RWPE2 (cell line): Measurements from ENCODE around the gene CMIP.

Experiments
- ATAC-seq: fragments of 200-7000 bp; cut with Tn5 transposase; 3 replicates; pipeline ENCODE4 v1.9.1; 2021; ENCODE audit warnings: low read depth
- DNase-seq: peaks from one replicate; pipeline ENCODE4 v3.0.0-alpha.2; 2020; ENCODE audit warnings: low spot score
- H3K27ac ChIP-seq: fragments of 450-650 bp; 2 replicates; pipeline ENCODE4 v1.5.1; 2017; ENCODE audit warnings: mild to moderate bottlenecking; ENCODE audit not compliant: poor library complexity, severe bottlenecking
- H3K27me3 ChIP-seq: fragments of 250-450 bp; sonication (Bioruptor Pico); 2 replicates; pipeline ENCODE4 v1.5.1; 2021; ENCODE audit warnings: mild to moderate bottlenecking, moderate library complexity; ENCODE audit not compliant: insufficient read depth, poor library complexity, severe bottlenecking
- H3K36me3 ChIP-seq: fragments of 250-450 bp; sonication (Bioruptor Pico); 2 replicates; pipeline ENCODE4 v1.5.1; 2020; ENCODE audit warnings: low read depth, mild to moderate bottlenecking, moderate library complexity
- H3K4me1 ChIP-seq: fragments of 250-450 bp; sonication (Bioruptor Pico); 2 replicates; pipeline ENCODE4 v1.5.1; 2021; ENCODE audit warnings: mild to moderate bottlenecking, moderate library complexity; ENCODE audit not compliant: insufficient read depth, poor library complexity, severe bottlenecking
- H3K4me3 ChIP-seq: fragments of 250-450 bp; sonication (Bioruptor Pico); 2 replicates; pipeline ENCODE4 v1.5.1; 2021; ENCODE audit warnings: mild to moderate bottlenecking, moderate library complexity; ENCODE audit not compliant: severe bottlenecking
- H3K9me3 ChIP-seq: fragments of 250-450 bp; sonication (Bioruptor Pico); 2 replicates; pipeline ENCODE4 v1.5.1; 2021; ENCODE audit warnings: mild to moderate bottlenecking, moderate library complexity; ENCODE audit not compliant: severe bottlenecking
- TF ChIP-seq, protein P1 (sequence below): fragments of 450-650 bp; IDR thresholded peaks from one replicate; pipeline ENCODE4 v1.5.1; 2017; ENCODE audit warnings: mild to moderate bottlenecking, moderate library complexity; ENCODE audit not compliant: poor library complexity, severe bottlenecking

CMIP gene

DNA sequence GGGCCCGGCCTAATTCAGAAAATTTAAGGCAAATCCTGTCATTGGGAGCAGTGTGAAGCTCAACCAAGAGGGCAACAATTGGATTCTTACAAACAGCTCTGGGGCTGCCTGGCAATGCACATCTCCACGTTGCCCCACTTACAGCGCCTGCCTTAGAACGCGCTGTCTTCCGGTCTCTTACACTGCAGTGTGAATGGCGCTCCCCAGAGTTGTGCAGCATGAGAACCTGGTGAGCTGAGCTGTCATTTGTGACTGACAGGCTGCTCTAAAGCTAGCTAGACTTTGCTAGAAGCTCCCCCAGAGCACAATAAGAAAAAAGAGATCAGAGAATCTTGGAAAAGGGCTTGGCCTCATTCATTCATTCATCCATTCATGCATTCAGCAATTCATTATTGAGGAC lies 270.0 kb downstream of the CMIP start:
- H3K27ac ChIP-seq = no peak overlapping the region
- TF ChIP-seq, protein P1, sequence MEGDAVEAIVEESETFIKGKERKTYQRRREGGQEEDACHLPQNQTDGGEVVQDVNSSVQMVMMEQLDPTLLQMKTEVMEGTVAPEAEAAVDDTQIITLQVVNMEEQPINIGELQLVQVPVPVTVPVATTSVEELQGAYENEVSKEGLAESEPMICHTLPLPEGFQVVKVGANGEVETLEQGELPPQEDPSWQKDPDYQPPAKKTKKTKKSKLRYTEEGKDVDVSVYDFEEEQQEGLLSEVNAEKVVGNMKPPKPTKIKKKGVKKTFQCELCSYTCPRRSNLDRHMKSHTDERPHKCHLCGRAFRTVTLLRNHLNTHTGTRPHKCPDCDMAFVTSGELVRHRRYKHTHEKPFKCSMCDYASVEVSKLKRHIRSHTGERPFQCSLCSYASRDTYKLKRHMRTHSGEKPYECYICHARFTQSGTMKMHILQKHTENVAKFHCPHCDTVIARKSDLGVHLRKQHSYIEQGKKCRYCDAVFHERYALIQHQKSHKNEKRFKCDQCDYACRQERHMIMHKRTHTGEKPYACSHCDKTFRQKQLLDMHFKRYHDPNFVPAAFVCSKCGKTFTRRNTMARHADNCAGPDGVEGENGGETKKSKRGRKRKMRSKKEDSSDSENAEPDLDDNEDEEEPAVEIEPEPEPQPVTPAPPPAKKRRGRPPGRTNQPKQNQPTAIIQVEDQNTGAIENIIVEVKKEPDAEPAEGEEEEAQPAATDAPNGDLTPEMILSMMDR = no peak

DNA sequence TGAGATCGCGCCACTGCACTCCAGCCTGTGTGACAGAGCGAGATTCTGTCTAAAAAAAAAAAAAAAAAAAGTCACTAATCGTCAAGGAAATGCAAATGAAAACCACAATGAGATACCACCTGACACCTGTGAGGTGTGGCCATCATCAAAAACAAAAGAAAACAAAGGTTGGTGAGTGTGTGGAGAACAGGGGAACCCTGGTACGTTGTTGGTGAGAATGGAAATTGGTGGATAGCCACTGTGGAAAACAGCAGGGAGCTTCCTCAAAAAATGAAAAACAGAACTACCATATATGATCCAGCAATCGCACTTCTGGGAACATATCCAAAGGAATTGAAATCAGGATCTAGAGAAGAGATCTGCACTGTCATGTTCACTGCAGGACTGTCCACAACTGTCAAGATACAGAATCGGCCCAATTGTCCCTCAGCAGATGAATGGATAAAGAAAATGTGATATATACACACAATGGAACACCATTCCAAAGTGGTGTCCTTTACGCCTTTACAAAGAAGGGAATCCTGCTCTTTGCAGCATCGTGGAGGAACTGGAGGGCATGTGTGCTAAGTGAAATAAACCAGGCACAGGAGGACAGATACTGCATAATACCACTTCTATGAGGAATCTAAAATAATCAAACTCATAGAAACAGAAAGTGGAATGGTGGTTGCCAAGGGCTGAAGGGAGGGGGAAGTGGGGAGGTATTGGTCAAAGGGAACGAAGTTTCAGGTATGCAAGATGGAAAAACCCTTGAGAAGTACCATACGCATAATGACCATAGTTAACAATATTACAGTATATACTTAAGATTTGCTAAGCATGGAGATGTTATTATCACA lies 271.0 kb downstream of the CMIP start:
- H3K4me1 ChIP-seq = peaks cover 21% of the 10 kb centered on the region

More for the DNA sequence above, 270.0 kb downstream of the CMIP start:
- Histone ChIP-seq H3K27me3 (no peaks in the 10 kb centered on the region), H3K9me3 (no peaks in the 10 kb centered on the region), H3K4me3 (no peak overlapping the region), H3K36me3 (no peaks in the 10 kb centered on the region), H3K4me1 (peaks cover 19% of the 10 kb centered on the region)
- DNase-seq (no peak), ATAC-seq (no peak)

DNA sequence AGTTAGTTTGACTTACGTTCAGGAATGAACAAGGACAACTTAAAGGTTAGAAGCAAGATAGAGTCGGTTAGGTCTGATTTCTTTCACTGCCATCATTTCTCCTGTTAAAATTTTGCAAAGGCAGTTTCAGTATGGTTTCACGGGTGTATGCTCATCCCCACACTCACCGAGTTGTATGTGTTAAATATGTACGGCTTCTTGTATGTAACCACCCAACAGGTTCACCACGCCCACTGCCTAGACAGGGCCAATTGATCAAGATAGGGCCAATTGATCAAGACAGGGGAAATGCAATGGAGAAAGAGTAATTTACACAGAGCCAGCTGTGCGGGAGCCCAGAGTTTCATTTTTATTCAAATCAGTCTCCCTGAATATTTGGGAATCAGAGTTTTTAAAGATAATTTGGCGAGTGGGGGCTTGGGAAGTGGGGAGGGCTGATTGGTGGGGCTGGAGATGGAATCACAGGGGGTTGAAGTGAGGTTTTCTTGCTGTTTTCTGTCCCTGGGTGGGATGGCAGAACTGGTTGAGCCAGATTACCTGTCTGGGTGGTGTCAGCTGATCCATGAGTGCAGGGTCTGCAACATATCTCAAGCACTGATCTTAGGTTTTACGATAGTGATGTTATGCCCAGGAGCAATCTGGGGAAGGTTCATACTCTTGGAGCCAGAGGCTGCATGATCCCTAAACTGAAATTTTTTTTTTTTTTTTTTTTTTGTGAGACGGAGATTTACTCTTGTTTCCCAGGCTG lies 272.0 kb downstream of the CMIP start:
- no peaks in the 10 kb centered on the region for H3K36me3 ChIP-seq
- H3K9me3 ChIP-seq = no peaks in the 10 kb centered on the region
- ATAC-seq (no peak), DNase-seq (no peak)
- TF ChIP-seq, protein P1 = no peak
- H3K4me1 ChIP-seq = peaks cover 15% of the 10 kb centered on the region
- H3K27me3 ChIP-seq = no peaks in the 10 kb centered on the region
- no peak overlapping the region for H3K4me3 ChIP-seq
- no peak overlapping the region for H3K27ac ChIP-seq

More for the DNA sequence above, 271.0 kb downstream of the CMIP start:
- Histone ChIP-seq H3K27ac (no peak overlapping the region), H3K27me3 (no peaks in the 10 kb centered on the region), H3K4me3 (no peak overlapping the region), H3K9me3 (no peaks in the 10 kb centered on the region), H3K36me3 (no peaks in the 10 kb centered on the region)
- ATAC-seq (no peak), DNase-seq (no peak)
- TF ChIP-seq, protein P1 = no peak

DNA sequence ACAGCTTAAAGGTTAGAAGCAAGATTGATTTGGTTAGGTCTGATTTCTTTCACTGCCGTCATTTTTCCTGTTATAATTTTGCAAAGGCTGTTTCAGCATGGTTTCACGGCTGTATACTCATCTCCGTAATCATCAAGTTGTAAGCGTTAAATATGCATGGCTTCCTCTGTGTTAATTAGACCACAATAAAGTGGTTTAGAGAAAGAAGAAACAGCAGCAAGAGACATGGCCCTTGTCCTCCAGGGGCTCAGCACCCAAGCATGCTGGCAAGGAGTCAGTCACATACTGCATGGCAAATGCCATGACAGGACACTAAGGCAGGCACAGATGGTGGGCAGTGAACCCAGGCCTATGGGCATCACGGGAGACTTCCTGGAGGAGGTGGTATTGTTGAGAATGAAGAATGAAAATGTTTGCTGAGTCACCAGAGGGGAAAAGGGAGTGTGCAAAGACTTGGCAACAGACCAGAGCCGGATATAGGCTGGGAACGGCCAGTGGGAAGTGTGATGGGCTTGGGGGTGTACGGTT lies 273.1 kb downstream of the CMIP start:
- no peak overlapping the region for H3K4me3 ChIP-seq
- no peaks in the 10 kb centered on the region for H3K27me3 ChIP-seq
- DNase-seq (no peak), ATAC-seq (no peak)
- H3K36me3 ChIP-seq = no peaks in the 10 kb centered on the region
- no peaks in the 10 kb centered on the region for H3K9me3 ChIP-seq
- TF ChIP-seq, protein P1 = no peak
- H3K4me1 ChIP-seq = peaks cover 12% of the 10 kb centered on the region
- peak overlapping the region; percentile 77 for H3K27ac ChIP-seq
